ENCODE data around the gene NPM1. TPM values are rescaled to one million over a fixed set of nuclear protein-coding genes. Genes with fewer than 3 reads are reported as not detected.
"Not testable (repeated sequence)": the region's sequence is repeated elsewhere in the genome, so short reads cannot be mapped to it uniquely, and the experiment has no call there.

Gene NPM1
- total RNA-seq, 1 experiment from 2014 or later: 2,693 TPM

GRCh38 chr5:171395042-171395441 lies 7.4 kb downstream of the NPM1 start:
- POLR2A ChIA-PET: interaction anchor here (0.9 kb wide), 1 partner anchor 13 kb away, joined by 3 read pairs; no protein-coding TSS in a partner anchor
- DNase-seq (ENCODE audit: low read depth, low spot score) (no peak), ATAC-seq (no peak)
- Histone ChIP-seq H3K4me1 (ENCODE audit: control insufficient read depth in 1 of 2, insufficient read depth in 2 of 2, low read length in 2 of 2) (peaks cover 0 to 14% of the 10 kb centered on the region in 2 experiments; a peak in 3 of 4 replicates), H3K79me2 (ENCODE audit: insufficient read depth, low read length) (peaks cover 100% of the 10 kb centered on the region), H4K20me1 (ENCODE audit: insufficient read depth) (peaks cover 99% of the 10 kb centered on the region), H3K27ac (ENCODE audit: low read depth, low read length) (no peak overlapping the region), H3K4me3 (replicated peaks in 1 of 2; ENCODE audit: low read depth in 1 of 2, low read length in 2 of 2) (no peak overlapping the region), H2AFZ (ENCODE audit: low read depth, low read length, poor library complexity, severe bottlenecking) (no peak overlapping the region), H3K4me2 (ENCODE audit: low read length) (no peak overlapping the region), H3K9me2 (ENCODE audit: insufficient read depth) (no peaks in the 10 kb centered on the region), H3K9me3 (ENCODE audit: control insufficient read depth in 1 of 2, insufficient read depth in 1 of 2, low read depth in 1 of 2, low read length in 2 of 2) (no peaks in the 10 kb centered on the region), H3K9ac (ENCODE audit: low read length) (no peak overlapping the region), H3K36me3 (ENCODE audit: control insufficient read depth in 1 of 2, insufficient read depth in 2 of 2, low read length in 2 of 2) (peaks cover 79 to 99% of the 10 kb centered on the region in 2 experiments), H3K27me3 (ENCODE audit: insufficient read depth, low read length) (no peaks in the 10 kb centered on the region)
- no peak for TF ChIP-seq JUND (IDR thresholded peaks at IDR 0.05)
- TF ChIP-seq SP1 (IDR thresholded peaks at IDR 0.05; ENCODE audit: low read depth): no peak
- TF ChIP-seq, protein P1, sequence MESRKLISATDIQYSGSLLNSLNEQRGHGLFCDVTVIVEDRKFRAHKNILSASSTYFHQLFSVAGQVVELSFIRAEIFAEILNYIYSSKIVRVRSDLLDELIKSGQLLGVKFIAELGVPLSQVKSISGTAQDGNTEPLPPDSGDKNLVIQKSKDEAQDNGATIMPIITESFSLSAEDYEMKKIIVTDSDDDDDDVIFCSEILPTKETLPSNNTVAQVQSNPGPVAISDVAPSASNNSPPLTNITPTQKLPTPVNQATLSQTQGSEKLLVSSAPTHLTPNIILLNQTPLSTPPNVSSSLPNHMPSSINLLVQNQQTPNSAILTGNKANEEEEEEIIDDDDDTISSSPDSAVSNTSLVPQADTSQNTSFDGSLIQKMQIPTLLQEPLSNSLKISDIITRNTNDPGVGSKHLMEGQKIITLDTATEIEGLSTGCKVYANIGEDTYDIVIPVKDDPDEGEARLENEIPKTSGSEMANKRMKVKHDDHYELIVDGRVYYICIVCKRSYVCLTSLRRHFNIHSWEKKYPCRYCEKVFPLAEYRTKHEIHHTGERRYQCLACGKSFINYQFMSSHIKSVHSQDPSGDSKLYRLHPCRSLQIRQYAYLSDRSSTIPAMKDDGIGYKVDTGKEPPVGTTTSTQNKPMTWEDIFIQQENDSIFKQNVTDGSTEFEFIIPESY (IDR thresholded peaks at IDR 0.05; ENCODE audit: extremely low read depth, insufficient replicate concordance, low read length): no peak
- TF ChIP-seq, protein P2, sequence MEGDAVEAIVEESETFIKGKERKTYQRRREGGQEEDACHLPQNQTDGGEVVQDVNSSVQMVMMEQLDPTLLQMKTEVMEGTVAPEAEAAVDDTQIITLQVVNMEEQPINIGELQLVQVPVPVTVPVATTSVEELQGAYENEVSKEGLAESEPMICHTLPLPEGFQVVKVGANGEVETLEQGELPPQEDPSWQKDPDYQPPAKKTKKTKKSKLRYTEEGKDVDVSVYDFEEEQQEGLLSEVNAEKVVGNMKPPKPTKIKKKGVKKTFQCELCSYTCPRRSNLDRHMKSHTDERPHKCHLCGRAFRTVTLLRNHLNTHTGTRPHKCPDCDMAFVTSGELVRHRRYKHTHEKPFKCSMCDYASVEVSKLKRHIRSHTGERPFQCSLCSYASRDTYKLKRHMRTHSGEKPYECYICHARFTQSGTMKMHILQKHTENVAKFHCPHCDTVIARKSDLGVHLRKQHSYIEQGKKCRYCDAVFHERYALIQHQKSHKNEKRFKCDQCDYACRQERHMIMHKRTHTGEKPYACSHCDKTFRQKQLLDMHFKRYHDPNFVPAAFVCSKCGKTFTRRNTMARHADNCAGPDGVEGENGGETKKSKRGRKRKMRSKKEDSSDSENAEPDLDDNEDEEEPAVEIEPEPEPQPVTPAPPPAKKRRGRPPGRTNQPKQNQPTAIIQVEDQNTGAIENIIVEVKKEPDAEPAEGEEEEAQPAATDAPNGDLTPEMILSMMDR (IDR thresholded peaks at IDR 0.05 in 2 of 3, conservative IDR thresholded peaks at IDR 0.05 in 1 of 3; ENCODE audit: borderline replicate concordance in 1 of 3, insufficient read depth in 1 of 3, low read depth in 2 of 3, low read length in 2 of 3): no peak
- TF ChIP-seq YY1 (IDR thresholded peaks at IDR 0.05; ENCODE audit: extremely low read depth, insufficient replicate concordance, low read depth, low read length): no peak
- no peak for TF ChIP-seq FOSL1 (IDR thresholded peaks at IDR 0.05; ENCODE audit: low read depth)
- TF ChIP-seq, protein P3, sequence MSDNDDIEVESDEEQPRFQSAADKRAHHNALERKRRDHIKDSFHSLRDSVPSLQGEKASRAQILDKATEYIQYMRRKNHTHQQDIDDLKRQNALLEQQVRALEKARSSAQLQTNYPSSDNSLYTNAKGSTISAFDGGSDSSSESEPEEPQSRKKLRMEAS (IDR thresholded peaks at IDR 0.05): no peak
- no peak for TF ChIP-seq ELF1 (IDR thresholded peaks at IDR 0.05; ENCODE audit: borderline replicate concordance, low read depth)
- no peak for TF ChIP-seq ZFX (IDR thresholded peaks at IDR 0.05)
- BruUV-seq (replicated peaks): no TSS peak
- CTCF ChIA-PET: no interaction called here
- intact Hi-C loops (cut with micrococcal nuclease): no loop called here
- RAD21 ChIA-PET (ENCODE audit: low non-redundant PET in 1 of 2, low total read pairs in 2 of 2, uncharacterized antibody in 2 of 2, unreplicated experiment in 2 of 2): no interaction called here

DNA sequence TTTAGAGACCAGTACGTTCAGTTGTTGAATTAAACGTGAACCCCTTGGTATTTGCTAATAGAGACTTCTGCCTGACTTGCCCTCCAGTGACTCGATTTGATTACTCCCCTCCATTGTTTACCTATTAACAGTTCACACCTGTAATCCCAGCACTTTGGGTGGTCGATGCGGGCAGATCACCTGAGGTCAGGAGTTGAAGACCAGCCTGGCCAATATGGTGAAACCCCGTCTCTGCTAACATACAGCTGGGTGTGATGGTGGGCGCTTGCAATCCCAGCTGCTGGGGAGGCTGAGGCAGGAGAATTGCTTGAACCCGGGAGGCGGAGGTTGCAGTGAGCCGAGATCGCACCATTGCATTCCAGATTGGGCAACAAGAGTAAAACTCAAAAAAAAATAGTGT lies 8.9 kb downstream of the NPM1 start:
- Histone ChIP-seq H3K79me2 (ENCODE audit: insufficient read depth, low read length) (peaks cover 100% of the 10 kb centered on the region), H3K36me3 (ENCODE audit: control insufficient read depth in 1 of 2, insufficient read depth in 2 of 2, low read length in 2 of 2) (peaks cover 84 to 99% of the 10 kb centered on the region in 2 experiments), H4K20me1 (ENCODE audit: insufficient read depth) (peaks cover 99% of the 10 kb centered on the region)
- H3K4me2 ChIP-seq (ENCODE audit: low read length); H3K4me3 ChIP-seq (replicated peaks in 1 of 2; ENCODE audit: low read depth in 1 of 2, low read length in 2 of 2); CTCF ChIA-PET; H3K9ac ChIP-seq (ENCODE audit: low read length); DNase-seq (ENCODE audit: low read depth, low spot score); H3K27ac ChIP-seq (ENCODE audit: low read depth, low read length); H3K9me3 ChIP-seq (ENCODE audit: control insufficient read depth in 1 of 2, insufficient read depth in 1 of 2, low read depth in 1 of 2, low read length in 2 of 2); H2AFZ ChIP-seq (ENCODE audit: low read depth, low read length, poor library complexity, severe bottlenecking); H3K9me2 ChIP-seq (ENCODE audit: insufficient read depth); intact Hi-C loops (cut with micrococcal nuclease); H3K27me3 ChIP-seq (ENCODE audit: insufficient read depth, low read length); RAD21 ChIA-PET (ENCODE audit: low non-redundant PET in 1 of 2, low total read pairs in 2 of 2, uncharacterized antibody in 2 of 2, unreplicated experiment in 2 of 2); ATAC-seq; BruUV-seq (replicated peaks); H3K4me1 ChIP-seq (ENCODE audit: control insufficient read depth in 1 of 2, insufficient read depth in 2 of 2, low read length in 2 of 2): not testable (repeated sequence)
- POLR2A ChIA-PET: interaction anchor here (1.1 kb wide), 1 partner anchor 8 kb away, joined by 3 read pairs; no protein-coding TSS in a partner anchor
